GM12878 (cell line): ENCODE measurements around the gene TREH.

Experiments
- CHD2 ChIP-seq: IDR thresholded peaks from 2 replicates; pipeline ENCODE4 v1.6.1; 2011; ENCODE audit warnings: low read depth, low read length, improper control_type of control experiment, borderline replicate concordance
- CTCF ChIP-seq, 3 experiments: IDR thresholded peaks in 2 of 3; conservative IDR thresholded peaks in 1 of 3; 2 replicates each; pipeline ENCODE4 v1.5.1; 2011; ENCODE audit warnings: low read depth in 3 of 3, low read length in 3 of 3, mild to moderate bottlenecking in 3 of 3, control low read depth in 2 of 3, moderate library complexity in 2 of 3, inconsistent platforms in 1 of 3, mixed read lengths in 1 of 3; ENCODE audit not compliant: control insufficient read depth in 2 of 3, insufficient read depth in 1 of 3; ENCODE audit errors: extremely low read depth in 1 of 3
- POLR2A ChIP-seq: IDR thresholded peaks from 2 replicates; pipeline ENCODE4 v1.6.1; 2011; ENCODE audit warnings: low read depth, mild to moderate bottlenecking, low read length
- SRF ChIP-seq, 2 experiments: IDR thresholded peaks; 2 replicates each; pipeline ENCODE4 v1.6.1; 2011; ENCODE audit warnings: low read depth in 2 of 2, low read length in 2 of 2, mild to moderate bottlenecking in 1 of 2, moderate library complexity in 1 of 2
- TF ChIP-seq, protein P1 (sequence below): fragments of 450-650 bp; IDR thresholded peaks from 2 replicates; pipeline ENCODE4 v1.6.1; 2017; ENCODE audit warnings: mild to moderate bottlenecking

DNA sequence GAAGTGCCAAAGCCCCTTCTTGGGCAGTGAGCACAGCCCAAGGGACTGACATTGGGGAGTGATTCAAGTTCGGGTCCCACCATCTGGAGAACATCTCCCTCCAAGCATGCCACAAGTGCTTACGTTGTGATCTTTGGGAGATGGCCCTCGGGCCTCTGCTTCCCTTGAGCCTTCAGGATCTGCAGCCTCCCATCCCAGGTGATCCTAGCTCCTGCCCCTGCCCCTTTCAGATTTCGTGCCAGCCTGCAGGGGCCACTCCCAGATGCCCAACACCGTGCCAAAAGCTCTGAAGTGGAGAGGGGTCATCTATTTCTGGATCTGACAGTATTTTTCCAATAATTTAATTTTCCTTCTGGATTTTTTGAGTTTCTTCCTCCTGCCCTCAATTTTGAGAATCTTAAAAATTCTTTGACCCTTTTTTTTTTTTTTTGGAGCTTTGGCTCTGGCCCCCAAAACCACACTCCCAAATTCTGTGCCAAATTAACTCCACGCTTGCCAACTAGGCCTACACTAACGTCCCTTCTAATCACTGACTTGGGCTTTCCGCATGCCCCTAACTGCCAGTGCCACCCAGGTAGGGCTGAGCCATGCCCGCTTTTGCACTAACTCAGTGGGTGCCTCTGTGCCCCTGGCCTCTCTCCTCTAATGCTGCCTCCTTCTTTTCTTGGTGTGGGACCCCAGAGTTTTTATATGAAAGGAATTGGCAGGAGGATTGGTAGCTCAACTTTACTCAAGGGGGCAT lies 46.7 kb downstream of the TREH start:
- TF ChIP-seq, protein P1, sequence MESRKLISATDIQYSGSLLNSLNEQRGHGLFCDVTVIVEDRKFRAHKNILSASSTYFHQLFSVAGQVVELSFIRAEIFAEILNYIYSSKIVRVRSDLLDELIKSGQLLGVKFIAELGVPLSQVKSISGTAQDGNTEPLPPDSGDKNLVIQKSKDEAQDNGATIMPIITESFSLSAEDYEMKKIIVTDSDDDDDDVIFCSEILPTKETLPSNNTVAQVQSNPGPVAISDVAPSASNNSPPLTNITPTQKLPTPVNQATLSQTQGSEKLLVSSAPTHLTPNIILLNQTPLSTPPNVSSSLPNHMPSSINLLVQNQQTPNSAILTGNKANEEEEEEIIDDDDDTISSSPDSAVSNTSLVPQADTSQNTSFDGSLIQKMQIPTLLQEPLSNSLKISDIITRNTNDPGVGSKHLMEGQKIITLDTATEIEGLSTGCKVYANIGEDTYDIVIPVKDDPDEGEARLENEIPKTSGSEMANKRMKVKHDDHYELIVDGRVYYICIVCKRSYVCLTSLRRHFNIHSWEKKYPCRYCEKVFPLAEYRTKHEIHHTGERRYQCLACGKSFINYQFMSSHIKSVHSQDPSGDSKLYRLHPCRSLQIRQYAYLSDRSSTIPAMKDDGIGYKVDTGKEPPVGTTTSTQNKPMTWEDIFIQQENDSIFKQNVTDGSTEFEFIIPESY: no peak
- TF ChIP-seq SRF (IDR thresholded peaks at IDR 0.05; ENCODE audit: low read depth in 2 of 2, low read length in 2 of 2) (no peak), CTCF (IDR thresholded peaks at IDR 0.05 in 2 of 3, conservative IDR thresholded peaks at IDR 0.05 in 1 of 3; ENCODE audit: control insufficient read depth in 2 of 3, extremely low read depth in 1 of 3, insufficient read depth in 1 of 3, low read depth in 3 of 3, low read length in 3 of 3) (no peak), CHD2 (no peak), POLR2A (no peak)
